WI38 (cell line): Measurements from ENCODE around the gene RFX2.

Source experiments
- H3K4me3 ChIP-seq: 2 replicates; pipeline ENCODE4 v1.5.1; 2011; ENCODE audit warnings: low read depth, mild to moderate bottlenecking, control low read depth, low read length
- CTCF ChIP-seq: IDR thresholded peaks from 2 replicates; pipeline ENCODE4 v1.5.1; 2012; ENCODE audit warnings: low read depth, mild to moderate bottlenecking, control low read depth, low read length

RFX2 gene

GRCh38 chr19:6062961-6063575 is 47.2 kb downstream of the RFX2 start:
- TF ChIP-seq CTCF: no peak
- H3K4me3 ChIP-seq: no peak overlapping the region

- TF ChIP-seq CTCF: no peak
- H3K4me3 ChIP-seq: no peak overlapping the region
Measured at GRCh38 chr19:6062274-6062673, 48.0 kb downstream of the RFX2 start.

DNA sequence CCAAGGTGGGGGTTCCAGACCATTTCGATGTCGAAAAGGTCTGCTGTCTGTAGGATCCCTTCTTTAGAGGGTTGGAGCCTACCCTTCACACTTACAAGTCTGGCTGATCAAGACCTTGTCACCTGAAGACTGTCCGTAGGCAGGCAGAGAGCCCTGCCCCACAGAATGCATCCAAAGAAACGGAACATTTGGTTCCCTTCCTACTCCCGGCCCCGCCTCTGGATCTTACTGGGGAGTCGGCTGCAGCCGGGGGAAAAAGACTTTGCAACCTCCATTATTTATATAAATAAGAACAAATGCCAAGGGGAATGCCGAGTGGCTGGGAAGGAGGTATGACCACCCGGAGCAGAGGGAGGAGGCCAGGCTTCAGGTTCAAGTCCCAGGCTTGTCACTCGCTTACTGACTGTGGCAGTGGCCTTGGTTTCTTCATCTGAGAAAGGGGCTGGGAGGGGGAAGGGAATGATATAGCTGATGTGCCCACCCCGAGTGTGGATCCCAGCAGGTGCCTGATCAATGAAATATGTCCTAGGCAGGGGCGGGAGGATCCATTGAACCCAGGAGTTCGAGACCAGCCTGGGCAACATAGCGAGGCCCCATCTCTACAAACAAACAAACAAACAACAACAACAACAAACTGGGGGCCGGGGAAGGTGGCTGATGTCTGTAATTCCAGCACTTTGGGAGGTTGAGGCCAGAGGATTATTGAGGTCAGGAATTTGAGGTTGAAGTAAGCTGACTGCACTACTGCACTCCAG is 48.7 kb downstream of the RFX2 start:
- no peak overlapping the region for H3K4me3 ChIP-seq
- TF ChIP-seq CTCF: no peak

- TF ChIP-seq CTCF: no peak
- no peak overlapping the region for H3K4me3 ChIP-seq
Measured at GRCh38 chr19:6060600-6061375, 49.5 kb downstream of the RFX2 start.

DNA sequence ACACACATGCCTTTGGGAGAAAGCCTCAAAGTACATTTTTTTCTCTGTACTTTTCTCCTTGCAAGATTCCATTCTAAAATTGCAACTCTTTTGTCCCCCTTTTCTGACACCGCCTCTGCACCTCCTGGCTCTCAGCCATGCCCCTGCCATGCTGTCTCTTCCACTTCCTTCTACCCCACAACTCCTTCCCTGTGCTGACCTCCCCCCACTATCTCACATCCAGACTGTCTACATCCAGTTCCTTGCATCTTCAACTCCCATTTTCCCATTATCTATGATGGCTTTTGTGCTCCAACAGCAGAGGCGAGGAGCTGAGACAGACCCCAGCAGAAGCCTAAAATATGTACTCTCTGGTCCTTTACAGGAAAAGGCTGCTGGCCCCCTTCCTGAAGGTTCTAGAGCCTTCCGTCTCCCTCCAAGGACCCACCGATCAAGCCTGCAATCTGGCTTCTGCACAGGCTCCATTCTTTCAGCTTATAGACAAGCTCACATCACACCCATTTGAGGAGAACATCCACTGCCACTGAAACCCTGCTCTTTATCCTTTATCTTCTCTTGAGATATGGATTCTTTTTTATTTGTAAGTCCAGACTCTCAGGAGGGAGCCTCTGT is 50.2 kb downstream of the RFX2 start:
- no peak overlapping the region for H3K4me3 ChIP-seq
- TF ChIP-seq CTCF: no peak

- no peak overlapping the region for H3K4me3 ChIP-seq
- TF ChIP-seq CTCF: no peak
Measured at GRCh38 chr19:6059396-6059947, 50.8 kb downstream of the RFX2 start.
